Keratinocyte (primary cell): ENCODE measurements around the gene RBPJ. TPM values are rescaled to one million over a fixed set of nuclear protein-coding genes. Genes with fewer than 3 reads are reported as not detected.

Source experiments
- DNase-seq: peaks from one replicate; pipeline ENCODE4 v3.0.0-alpha.2; 2011; ENCODE audit warnings: low read depth, missing footprints, low spot score
- FAIRE-seq: peaks from 2 replicates; lab custom pipeline; 2011; peaks lifted over from hg19 to GRCh38; lab: Jason Lieb, UNC
- H2AFZ ChIP-seq: 2 replicates; pipeline ENCODE4 v1.6.0; 2012; ENCODE audit warnings: low read length, control low read depth, inconsistent platforms; ENCODE audit not compliant: control insufficient read depth
- H3K27ac ChIP-seq: 2 replicates; pipeline ENCODE4 v1.5.1; 2011; ENCODE audit warnings: low read length; ENCODE audit not compliant: control insufficient read depth, insufficient read depth
- H3K27me3 ChIP-seq: 3 replicates; pipeline ENCODE4 v1.6.0; 2011; ENCODE audit warnings: low read length; ENCODE audit not compliant: control insufficient read depth, insufficient read depth; ENCODE audit errors: extremely low read depth
- H3K36me3 ChIP-seq, 2 experiments: 2 replicates in 1 of 2; 3 replicates in 1 of 2; pipeline ENCODE4 v1.5.1; 2011; ENCODE audit warnings: low read length in 2 of 2, mild to moderate bottlenecking in 1 of 2; ENCODE audit not compliant: control insufficient read depth in 2 of 2, insufficient read depth in 2 of 2; ENCODE audit errors: extremely low read depth in 1 of 2
- H3K4me1 ChIP-seq: 3 replicates; pipeline ENCODE4 v1.5.1; 2011; ENCODE audit warnings: low read length; ENCODE audit not compliant: control insufficient read depth, insufficient read depth; ENCODE audit errors: extremely low read depth
- H3K4me2 ChIP-seq: 3 replicates; pipeline ENCODE4 v1.6.0; 2011; ENCODE audit warnings: low read depth, low read length; ENCODE audit not compliant: control insufficient read depth, insufficient read depth; ENCODE audit errors: extremely low read depth
- H3K4me3 ChIP-seq, 3 experiments: fragments of 200-600 bp in 1 of 3; sonication (generic) in 1 of 3; 2 replicates in 2 of 3; 3 replicates in 1 of 3; pipeline ENCODE4 v1.5.1; 2011 to 2016; ENCODE audit warnings: low read length in 3 of 3, mild to moderate bottlenecking in 3 of 3, control low read depth in 2 of 3, inconsistent platforms in 1 of 3, low read depth in 1 of 3, mixed read lengths in 1 of 3, mixed run types in 1 of 3, moderate library complexity in 1 of 3; ENCODE audit not compliant: control insufficient read depth in 2 of 3, insufficient read depth in 2 of 3; ENCODE audit errors: extremely low read depth in 1 of 3
- H3K79me2 ChIP-seq: 2 replicates; pipeline ENCODE4 v1.6.0; 2012; ENCODE audit warnings: low read length; ENCODE audit not compliant: control insufficient read depth, insufficient read depth
- H3K9ac ChIP-seq: 3 replicates; pipeline ENCODE4 v1.6.0; 2011; ENCODE audit warnings: low read length; ENCODE audit not compliant: control insufficient read depth, insufficient read depth; ENCODE audit errors: extremely low read depth
- H3K9me1 ChIP-seq: 3 replicates; pipeline ENCODE4 v1.6.0; 2011; ENCODE audit warnings: low read length; ENCODE audit not compliant: control insufficient read depth, insufficient read depth; ENCODE audit errors: extremely low read depth
- H3K9me3 ChIP-seq: 2 replicates; pipeline ENCODE4 v1.5.1; 2012; ENCODE audit warnings: low read depth, low read length; ENCODE audit not compliant: control insufficient read depth
- H4K20me1 ChIP-seq: 3 replicates; pipeline ENCODE4 v1.6.0; 2011; ENCODE audit warnings: low read length; ENCODE audit not compliant: control insufficient read depth, insufficient read depth; ENCODE audit errors: extremely low read depth
- CTCF ChIP-seq, 3 experiments: IDR thresholded peaks in 1 of 3; conservative IDR thresholded peaks in 1 of 3; optimal IDR thresholded peaks in 1 of 3; 2 replicates in 2 of 3; 3 replicates in 1 of 3; pipeline versions ENCODE3 to v1.5.1; 2011; ENCODE audit warnings: low read length in 3 of 3, mild to moderate bottlenecking in 3 of 3, moderate library complexity in 2 of 3, control low read depth in 1 of 3, inconsistent platforms in 1 of 3; ENCODE audit not compliant: insufficient read depth in 2 of 3; ENCODE audit errors: extremely low read depth in 1 of 3
- EZH2 ChIP-seq: IDR thresholded peaks from one replicate; pipeline ENCODE4 v1.6.1; 2012; ENCODE audit warnings: inconsistent platforms, mild to moderate bottlenecking, low read length, moderate library complexity
- dilution Hi-C: fragments of 300-500 bp; cut with MboI; formaldehyde crosslinking; loops from one replicate; pipeline ENCODE4 v1.7.0; 2020; ENCODE audit warnings: low sequenced_read_pairs; ENCODE audit not compliant: extremely low pct_ligation_motif_present
- polyA plus RNA-seq, 5 experiments: library from polyadenylated mRNA; depleted of rRNA in 3 of 5; stranded (reverse) in 3 of 5; stranded (forward) in 1 of 5; unstranded in 1 of 5; fragments of >200 nt; gene quantifications; 1 replicate in 1 of 5; 2 replicates in 3 of 5; 3 replicates in 1 of 5; pipeline versions ENCODE4 v1.2.1 to v1.2.3, GENCODE V29; 2011 to 2012; ENCODE audit warnings: missing spikeins in 2 of 5, low read depth in 1 of 5, low replicate concordance in 1 of 5

RBPJ gene
- polyA plus RNA-seq, 1 donor (not counting 4 experiments of a cell fraction or from before 2014, with no cell fraction given) = 38.0 TPM

GRCh38 chr4:26424838-26425237 lies 104.0 kb downstream of the RBPJ start:
- Histone ChIP-seq H3K9ac (no peak overlapping the region), H3K4me1 (no peaks in the 10 kb centered on the region), H3K27me3 (no peaks in the 10 kb centered on the region), H3K27ac (no peak overlapping the region), H3K4me2 (no peak overlapping the region), H4K20me1 (no peaks in the 10 kb centered on the region), H3K79me2 (no peaks in the 10 kb centered on the region), H2AFZ (no peak overlapping the region), H3K4me3 (no peak overlapping the region), H3K36me3 (peaks cover 2 to 3% of the 10 kb centered on the region in 2 experiments), H3K9me3 (no peaks in the 10 kb centered on the region), H3K9me1 (no peaks in the 10 kb centered on the region)
- DNase-seq (no peak), FAIRE-seq (no peak)
- TF ChIP-seq CTCF (optimal IDR thresholded peaks at IDR 0.05 in 1 of 3, IDR thresholded peaks at IDR 0.05 in 1 of 3, conservative IDR thresholded peaks at IDR 0.05 in 1 of 3; ENCODE audit: extremely low read depth in 1 of 3, insufficient read depth in 2 of 3, low read length in 3 of 3) (no peak), EZH2 (no peak)
- dilution Hi-C loops = no loop called here

GRCh38 chr4:26425953-26426352 lies 105.1 kb downstream of the RBPJ start:
- Histone ChIP-seq H3K27me3 (no peaks in the 10 kb centered on the region), H3K9me3 (no peaks in the 10 kb centered on the region), H3K4me3 (no peak overlapping the region), H4K20me1 (no peaks in the 10 kb centered on the region), H3K9me1 (no peaks in the 10 kb centered on the region), H3K36me3 (peaks cover 2 to 8% of the 10 kb centered on the region in 2 experiments), H3K27ac (no peak overlapping the region), H3K4me2 (no peak overlapping the region), H3K9ac (no peak overlapping the region), H2AFZ (no peak overlapping the region), H3K4me1 (peaks cover 2% of the 10 kb centered on the region), H3K79me2 (no peaks in the 10 kb centered on the region)
- DNase-seq (no peak), FAIRE-seq (no peak)
- dilution Hi-C loops = no loop called here
- TF ChIP-seq EZH2 = no peak
- TF ChIP-seq CTCF (optimal IDR thresholded peaks at IDR 0.05 in 1 of 3, IDR thresholded peaks at IDR 0.05 in 1 of 3, conservative IDR thresholded peaks at IDR 0.05 in 1 of 3; ENCODE audit: extremely low read depth in 1 of 3, insufficient read depth in 2 of 3, low read length in 3 of 3) = no peak
